ENCODE results near the gene GALM.
"Not testable (repeated sequence)": the region's sequence is repeated elsewhere in the genome, so short reads cannot be mapped to it uniquely, and the experiment has no call there.

The GALM gene

DNA sequence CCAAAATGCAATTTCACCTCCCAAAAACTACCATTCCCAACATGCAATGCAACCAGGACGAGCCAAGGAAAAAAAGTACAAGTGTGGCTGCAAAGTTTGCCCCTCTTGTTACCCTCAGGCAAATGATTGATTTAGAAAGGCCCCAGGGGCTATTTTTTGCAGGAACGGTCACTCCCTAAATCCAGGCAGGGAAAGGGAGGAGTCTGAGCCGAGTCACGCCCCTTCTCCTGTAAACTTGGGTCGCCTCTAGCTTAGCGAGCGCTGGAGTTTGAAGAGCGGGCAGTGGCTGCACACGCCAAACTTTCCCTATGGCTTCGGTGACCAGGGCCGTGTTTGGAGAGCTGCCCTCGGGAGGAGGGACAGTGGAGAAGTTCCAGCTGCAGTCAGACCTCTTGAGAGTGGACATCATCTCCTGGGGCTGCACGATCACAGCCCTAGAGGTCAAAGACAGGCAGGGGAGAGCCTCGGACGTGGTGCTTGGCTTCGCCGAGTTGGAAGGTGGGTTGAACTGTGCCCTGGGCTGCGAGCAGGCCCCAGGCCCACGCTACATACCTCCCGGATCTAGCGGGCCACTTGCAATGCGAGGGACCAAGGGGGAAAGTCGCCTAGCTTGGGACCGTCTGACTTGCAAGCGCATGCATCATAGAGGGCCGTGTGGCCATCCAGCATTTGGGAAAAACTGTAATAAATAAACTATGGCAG, at the start of gene GALM:
Gene GALM (plus strand): TSS at position 261 of the 702 bp plus-strand sequence. CDS start 48 bp downstream, at position 309.
- no peak for DNase-seq (ENCODE audit: low read depth, low spot score)

DNA sequence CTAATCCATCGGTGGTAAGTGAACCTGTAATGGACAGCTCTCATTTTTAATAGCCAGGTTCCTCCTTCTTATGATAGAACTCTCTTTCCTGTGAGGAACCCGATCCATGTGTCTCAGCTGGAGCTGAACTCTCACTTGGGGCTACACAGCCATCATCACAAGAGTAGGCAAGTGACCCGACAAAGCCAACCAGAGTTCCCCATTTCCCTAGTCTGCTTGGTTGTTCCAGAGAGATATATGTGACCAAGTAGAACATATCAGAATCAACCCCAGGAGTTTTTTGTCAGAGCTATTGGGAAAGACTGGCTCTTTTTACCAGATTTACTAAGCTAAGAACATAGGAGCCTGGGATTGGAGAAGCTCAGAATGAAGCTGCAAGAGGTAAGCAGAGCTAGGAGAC, 48.6 kb upstream of the GALM start:
- DNase-seq (ENCODE audit: low read depth, low spot score): no peak

DNA sequence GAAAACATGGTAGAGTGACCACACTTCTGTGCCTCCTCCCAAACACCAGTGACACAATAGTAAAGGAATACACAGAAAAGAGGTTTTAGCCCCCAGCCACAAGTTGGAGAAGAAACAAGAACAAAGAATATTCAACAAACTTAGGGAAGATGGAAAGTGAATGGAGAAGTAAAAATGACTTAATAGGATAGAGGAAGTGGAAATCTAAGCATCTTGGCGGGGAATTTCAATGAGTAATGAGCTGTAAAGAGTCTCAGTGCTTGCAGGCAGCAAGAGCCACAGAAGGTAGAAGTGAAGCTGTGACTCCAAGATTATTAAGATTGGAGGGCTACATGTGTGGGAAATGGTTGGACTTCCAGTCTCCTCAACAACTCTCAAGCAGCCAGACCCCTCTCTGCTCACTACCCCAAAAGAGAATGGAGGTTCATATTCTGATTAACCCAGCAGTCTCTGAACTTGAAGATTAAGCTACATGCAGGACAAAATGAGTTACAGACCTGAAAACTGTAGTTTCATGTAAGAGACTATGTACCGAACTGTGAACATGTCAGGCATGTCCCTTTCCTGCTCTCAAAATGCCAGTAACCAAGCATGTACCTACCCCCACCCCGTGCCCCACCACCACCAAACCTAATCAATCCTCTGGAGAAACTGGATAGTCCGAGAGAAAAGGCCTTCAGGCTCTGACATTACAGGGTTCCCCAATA, 46.3 kb upstream of the GALM start:
- no peak for DNase-seq (ENCODE audit: low read depth, low spot score)

DNA sequence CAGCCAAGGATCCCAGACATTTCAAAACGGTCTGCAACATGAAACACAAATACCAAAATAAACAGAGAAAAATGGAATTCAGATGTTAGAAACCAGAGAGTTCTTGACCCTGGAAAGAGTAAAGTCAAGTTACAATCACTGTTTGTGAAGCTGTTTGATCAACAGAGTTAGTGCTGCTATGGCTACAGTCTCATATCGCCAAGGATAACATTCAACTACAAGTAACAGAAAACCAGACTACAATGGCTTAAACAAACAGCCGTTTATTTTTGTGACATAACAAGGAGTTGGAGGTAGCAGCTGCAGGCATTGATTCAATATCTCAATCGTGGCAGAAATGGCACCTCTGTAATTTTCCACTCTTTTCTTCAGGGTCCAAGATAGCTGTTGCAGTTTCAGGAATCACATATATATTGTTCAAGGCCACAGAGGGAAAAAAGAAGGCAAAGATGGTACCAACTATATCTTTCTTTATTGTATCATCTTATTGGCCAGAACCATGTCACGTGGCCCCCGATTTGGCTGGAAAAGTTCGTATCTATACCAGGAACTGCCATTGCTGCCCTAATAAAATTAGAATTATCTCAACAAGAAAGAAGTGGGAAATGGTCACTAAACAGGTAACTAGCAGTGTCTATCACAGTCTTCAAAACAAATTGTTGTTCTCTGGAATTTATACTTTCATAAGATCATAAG, 45.5 kb upstream of the GALM start:
- no peak for DNase-seq (ENCODE audit: low read depth, low spot score)

DNA sequence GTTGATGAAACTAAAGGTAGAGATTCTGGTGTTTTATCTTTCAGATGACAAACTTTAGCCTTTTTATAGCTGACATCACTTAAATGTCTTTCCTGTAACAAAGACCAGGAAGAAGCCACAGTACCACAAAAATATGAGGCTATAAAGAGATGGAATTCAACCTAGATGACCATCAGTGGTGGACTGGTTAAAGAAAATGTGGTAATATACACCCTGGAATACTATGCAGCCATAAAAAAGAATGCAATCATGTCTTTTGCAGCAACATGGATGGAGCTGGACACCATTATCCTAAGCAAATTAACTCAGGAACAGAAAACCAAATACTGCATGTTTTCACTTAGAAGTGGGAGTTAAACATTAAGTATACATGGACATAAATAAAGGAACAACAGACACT, 44.9 kb upstream of the GALM start:
- no peak for DNase-seq (ENCODE audit: low read depth, low spot score)

DNA sequence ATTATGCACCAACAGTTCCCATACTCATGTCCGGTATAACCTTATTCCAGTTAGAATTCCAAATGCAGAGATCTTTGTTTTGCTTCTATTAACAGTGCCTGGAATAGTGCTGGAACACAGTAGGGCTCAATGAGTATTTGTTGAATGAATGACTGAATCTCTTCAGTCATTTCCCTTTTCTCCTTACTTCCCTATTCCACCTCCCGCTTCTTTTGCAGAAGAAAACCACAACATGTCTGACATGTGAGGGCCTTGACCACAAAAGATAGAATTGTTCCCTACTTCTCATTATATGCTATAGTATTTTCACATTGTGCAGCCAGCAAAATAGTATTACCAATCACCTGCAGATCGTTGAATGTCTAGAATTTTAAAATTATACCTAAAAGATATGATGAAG, 43.7 kb upstream of the GALM start:
- DNase-seq (ENCODE audit: low read depth, low spot score): no peak

DNA sequence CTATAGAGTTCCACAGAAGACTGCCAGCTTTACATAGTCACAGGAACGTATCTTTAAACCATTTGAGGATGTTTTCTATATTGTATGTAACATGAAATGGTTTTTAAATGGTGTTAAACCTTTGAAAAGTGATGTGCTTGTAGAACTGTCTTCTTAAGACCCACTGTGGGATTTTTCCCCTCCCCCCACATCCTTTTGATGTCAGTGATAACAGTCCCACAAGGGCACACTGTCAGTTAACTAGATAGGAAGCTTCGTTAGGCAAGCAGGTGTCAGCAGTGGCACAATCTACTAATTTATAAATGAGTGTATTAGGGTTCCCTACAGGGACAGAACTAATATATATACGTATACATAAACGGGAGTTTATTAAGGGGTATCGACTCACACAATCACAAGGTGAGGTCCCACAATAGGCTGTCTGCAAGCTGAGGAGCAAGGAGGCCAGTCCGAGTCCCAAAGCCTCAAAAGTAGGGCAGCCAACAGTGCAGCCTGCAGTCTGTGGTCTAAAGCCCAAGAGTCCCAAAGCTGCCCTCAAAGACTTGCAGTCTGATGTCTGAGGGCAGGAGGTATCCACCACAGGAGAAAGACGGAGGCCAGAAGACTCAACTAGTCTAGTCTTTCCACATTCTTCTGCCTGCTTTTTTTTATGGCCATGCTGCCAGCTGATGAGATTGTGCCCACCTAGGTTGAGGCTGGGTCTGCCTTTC, 39.4 kb upstream of the GALM start:
- DNase-seq (ENCODE audit: low read depth, low spot score): no peak

DNA sequence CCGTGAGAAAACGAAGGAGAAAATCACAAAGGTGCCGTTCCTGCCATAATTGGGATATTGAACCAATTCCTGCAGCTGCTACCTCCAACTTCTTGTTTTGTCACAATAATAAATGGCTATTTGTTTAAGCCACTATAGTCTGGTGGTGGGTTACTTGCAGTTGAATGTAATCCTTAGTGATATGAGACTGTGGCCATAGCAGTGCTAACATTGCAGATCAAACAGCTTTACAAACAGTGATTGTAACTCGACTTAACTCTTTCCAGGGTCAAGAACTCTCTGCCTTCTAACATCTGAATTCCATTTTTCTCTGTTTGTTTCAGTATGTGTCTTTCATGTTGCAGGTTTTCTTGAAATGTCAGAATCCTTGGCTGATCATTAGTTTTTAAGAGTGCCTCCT, 38.5 kb upstream of the GALM start:
- no peak for DNase-seq (ENCODE audit: low read depth, low spot score)

DNA sequence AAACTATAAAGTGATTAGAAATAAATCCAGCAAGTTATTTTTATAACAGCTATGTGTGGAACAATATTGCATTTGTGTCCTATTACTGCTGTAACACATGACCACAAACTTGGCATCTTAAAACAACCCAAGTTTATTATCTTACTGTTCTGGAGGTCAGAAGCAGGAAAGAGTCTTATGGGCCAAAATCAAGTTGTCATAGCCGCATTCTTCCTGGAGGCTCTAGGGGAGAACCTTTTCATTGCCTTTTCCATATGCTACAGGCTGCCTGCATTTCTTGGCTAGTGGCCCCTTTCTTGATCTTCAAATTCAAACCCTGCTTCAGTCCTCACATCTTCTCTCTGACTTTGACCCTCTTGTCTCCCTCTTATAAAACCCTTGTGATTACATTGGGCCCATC, 36.2 kb upstream of the GALM start:
- no peak for DNase-seq (ENCODE audit: low read depth, low spot score)

DNA sequence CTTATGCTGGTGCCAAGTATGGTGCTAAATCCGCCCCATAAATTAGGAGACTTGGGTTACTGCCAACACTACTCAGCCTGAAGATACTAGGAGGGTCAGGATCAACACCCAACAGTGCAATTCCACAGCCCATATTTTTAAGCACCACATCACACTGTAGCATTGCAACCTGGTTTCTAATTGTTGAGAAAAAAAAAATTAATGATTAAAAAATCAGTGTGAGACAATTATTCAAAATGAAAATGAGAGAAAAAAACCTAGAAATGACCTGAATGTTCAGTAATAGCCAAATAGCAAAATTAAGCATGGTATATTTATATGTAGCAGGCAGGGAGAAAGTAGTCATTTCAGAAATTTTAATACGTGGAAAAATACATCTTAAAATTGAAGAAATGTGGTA, 33.9 kb upstream of the GALM start:
- DNase-seq (ENCODE audit: low read depth, low spot score): no peak

DNA sequence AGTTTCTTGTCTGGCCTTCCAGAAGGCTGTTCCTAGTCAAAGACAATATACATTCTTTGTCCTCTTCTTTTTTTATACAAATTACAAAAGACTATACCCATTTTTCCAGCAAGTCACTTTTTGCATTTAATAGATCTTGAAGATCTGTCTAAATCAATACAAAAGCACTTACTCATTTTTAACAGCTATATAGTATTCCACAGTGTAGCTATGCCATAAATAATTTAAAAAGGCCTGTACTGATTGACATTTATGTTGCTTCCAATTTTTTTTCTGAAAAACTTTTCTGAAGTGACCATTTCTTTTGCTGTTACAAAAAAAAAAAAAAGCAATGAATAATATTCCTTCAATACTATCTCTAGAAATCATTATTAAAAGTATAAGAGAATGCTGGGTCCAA, 32.9 kb upstream of the GALM start:
- no peak for DNase-seq (ENCODE audit: low read depth, low spot score)

DNA sequence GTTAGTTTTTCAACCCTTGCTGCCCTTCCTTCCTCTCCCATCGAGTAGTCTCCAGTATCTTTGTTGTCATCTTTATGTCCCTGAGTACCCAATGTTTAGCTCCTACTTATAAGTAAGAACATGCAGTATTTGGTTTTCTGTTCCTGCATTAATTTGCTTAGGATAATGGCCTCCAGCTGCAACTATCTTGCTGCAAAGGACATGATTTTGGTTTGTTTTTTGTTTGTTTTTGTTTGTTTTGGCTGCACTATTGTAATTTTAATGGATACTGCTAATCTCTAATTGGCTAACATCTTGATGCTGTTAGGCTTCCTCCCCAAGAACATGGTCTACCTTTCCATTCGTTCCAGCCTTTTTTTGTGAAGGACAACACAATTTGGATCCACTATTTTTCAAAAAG, 32.0 kb upstream of the GALM start:
- no peak for DNase-seq (ENCODE audit: low read depth, low spot score)

DNA sequence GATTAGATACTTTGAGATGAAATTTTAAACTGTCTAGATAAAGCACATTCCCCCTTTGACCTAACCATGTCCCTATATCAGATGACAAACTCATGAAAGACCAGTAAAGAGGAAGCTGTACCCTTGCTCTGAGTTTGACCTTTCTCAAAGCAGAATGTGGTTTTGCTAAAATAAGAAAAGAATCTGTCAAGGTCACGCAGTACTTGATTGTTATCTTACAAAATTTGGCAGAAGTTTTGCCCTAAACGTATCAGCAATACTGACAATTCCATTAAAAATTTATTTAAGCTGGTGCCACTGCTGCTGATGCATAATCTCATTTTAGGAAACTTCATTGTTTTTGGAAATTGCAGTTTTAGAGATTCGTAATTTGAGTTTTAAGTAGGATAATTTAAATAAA, 31.2 kb upstream of the GALM start:
- DNase-seq (ENCODE audit: low read depth, low spot score): no peak

DNA sequence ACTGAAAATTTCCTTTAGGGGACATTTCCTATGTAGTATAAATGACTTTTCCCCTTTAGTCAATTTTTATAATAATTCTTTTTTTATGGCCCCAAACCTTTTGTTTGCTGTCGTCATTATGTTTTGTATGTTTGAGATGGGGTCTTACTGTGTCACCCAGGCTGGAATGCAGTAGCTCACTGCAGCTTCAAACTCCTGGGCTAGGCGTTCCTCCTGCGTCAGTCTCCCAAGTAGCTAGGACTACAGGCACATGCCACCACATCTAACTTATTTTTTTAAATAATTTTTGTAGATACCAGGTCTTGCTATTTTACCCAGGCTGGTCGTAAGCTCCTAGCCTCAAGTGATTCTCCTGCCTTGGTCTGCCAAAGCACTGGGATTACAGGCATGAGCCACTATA, 30.8 kb upstream of the GALM start:
- DNase-seq (ENCODE audit: low read depth, low spot score): no peak

DNA sequence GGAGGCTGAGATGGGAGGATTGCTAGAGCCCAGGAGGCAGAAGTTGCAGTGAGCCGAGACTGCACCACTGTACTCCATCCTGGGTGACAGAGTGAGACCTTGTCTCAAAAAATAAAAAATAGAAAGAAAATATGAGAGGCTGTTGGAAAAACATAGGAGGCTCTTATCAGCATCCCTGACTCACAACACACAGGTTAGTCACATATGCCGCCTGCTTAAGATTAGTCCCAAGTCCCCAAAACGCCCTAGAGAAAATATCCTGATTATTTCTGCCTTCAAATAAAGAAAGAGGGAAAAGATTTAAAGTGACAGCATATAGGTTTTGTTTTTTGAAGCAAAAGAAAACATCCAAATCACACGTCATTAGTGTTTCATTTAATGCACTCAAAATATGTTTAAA, 29.8 kb upstream of the GALM start:
- no peak for DNase-seq (ENCODE audit: low read depth, low spot score)

DNA sequence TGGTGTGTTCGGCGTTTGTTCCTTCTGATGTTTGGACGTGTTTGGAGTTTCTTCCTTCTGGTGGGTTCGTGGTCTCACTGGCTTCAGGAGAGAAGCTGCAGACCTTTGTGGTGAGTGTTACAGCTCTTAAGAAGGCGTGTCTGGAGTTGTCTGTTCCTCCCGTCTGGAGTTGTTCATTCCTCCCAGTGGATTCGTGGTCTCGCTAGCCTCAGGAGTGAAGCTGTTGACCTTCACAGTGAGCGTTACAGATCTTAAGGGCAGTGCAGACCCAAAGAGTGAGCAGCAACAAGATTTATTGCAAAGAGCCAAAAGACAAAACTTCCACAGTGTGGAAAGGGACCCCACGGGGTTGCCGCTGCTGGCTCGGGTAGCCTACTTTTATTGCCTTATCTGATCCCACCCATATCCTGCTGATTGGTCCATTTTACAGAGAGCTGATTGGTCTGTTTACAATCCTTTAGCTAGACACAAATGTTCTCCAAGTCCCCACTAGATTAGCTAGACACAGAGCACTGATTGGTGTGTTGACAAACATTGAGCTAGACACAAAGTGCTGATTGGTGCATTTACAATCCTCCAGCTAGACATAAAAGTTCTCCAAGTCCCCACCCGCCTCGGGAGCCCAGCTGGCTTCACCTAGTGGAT, 23.4 kb upstream of the GALM start:
- not testable (repeated sequence) for DNase-seq (ENCODE audit: low read depth, low spot score)

DNA sequence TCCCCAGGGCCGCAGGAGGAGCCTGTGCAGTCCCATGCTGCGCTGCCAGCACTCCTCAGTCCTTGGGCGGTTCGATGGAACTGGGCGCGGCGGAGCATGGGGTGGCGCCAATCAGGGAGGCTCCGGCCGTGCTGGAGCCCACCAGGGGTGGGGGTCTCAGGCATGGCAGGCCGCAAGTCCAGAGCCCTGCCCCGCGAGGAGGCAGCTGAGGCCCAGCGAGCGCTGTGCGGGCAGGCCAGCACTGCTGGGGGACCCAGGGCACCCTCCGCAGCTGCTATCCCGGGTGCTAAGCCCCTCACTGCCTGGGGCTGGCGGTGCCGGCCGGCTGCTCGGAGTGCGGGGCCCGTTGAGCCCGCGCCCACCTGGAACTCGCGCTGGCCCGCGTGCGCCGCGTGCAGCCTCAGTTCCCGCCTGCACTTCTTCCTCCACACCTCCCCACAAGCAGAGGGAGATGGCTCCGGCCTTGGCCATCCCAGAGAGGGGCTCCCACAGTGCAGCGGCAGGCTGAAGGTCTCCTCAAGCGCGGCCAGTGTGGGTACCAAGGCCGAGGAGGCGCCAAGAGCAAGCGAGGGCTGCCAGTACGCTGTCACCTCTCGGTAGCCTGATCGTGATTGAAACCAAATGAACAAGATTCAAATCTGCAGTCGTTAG, 22.8 kb upstream of the GALM start:
- no peak for DNase-seq (ENCODE audit: low read depth, low spot score)

DNA sequence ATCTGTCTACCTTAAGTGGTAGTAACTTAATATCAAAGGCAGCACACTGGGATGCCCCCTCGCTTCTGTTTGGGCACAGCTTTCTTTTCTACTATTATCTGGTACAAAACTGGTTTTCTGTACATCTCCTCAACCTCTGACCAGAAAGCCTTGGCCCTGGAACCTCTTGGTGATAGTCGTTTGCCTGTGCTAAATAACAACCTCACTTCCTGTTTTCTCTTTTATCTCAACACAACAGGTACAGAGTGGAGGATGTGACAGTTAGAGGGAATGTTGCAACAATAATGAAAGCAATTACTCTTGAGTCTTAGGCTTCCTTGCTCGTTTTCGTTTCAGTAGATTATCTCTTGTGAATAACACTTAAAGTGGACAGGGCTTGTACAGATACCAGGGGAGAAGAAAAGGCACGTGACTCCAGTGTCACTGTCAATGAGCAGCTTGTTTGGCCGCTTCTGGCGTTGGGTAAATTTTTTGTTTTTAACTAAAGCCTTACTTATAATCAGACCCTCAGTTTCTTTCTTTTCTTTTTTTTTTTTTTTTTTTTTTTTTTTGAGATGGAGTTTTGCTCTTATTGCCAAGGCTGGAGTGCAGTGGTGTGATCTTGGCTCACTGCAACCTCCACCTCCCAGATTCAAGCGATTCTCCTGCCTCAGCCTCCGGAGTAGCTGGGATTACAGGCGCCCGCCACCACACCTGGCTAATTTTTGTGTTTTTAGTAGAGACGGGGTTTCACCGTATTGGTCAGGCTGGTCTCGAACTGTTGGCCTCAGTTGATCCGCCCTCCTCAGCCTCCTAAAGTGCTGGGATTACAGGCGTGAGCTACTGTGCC, 22.0 kb upstream of the GALM start:
- DNase-seq (ENCODE audit: low read depth, low spot score): not testable (repeated sequence)

DNA sequence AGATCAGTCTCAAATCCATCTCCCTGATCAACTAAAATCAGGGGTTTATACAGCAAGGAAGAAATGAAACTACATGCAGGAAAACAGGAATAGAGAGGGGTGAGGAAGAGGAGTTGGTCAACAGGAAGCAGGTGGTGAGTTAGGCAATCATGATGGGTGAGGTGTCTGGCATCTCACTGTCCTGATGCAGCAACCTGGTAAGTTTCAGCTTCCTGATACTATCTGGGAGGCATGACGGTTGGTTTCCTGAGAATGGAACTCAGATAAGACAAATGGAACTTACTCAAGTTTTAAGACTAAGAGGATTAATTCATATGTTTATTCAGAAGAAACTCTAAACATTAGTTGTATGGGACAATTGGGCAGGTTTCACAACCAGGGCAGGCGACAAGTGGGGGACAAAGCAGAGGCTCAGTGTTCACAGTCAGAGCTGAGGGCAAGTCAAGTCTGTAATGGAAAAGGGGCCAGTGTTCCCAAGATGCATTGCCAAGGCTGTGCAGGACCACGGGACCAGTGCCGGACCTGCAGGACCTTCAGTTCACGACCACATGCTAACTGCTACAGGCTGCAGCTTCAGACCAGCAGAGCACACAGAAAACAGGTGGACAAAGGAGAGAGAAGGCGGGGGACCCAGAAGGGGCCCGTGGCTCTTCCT, 17.7 kb upstream of the GALM start:
- no peak for DNase-seq (ENCODE audit: low read depth, low spot score)

Measured in activated naive CD8-positive, alpha-beta T cell treated with anti-CD3 and anti-CD28 coated beads, Interleukin-2, amount 50 U/mL, for 16 hours (primary cell).